ENCODE data around the gene COL6A3.

Gene COL6A3

GRCh38 chr2:237294460-237294859 is 119.5 kb downstream of the COL6A3 start:
- DNase-seq (ENCODE audit: low read depth in 3 of 3), result no peak

DNA sequence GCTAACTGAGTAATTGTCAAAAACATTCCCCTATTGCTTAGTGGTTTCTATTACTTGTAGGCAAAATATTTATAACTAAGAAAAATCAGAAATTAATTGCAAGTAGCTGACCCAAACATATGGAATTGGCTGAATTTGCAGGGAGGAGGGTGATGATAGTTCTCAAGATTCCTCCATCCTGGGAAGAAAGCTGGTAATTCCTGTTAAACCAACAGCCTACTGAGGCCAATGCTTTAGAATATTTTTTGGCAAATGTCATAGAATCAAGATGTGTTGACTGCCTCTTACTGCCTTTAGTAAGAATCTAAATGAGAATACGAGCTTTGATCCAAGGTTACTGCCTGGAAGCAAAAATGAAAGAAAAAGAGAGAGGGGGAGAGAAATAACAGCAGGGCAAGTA is 120.0 kb downstream of the COL6A3 start:
- no peak for DNase-seq (ENCODE audit: low read depth in 3 of 3)

GRCh38 chr2:237291138-237291792 is 122.7 kb downstream of the COL6A3 start:
- peak in 2 of 3 experiments; percentile 1 to 4 for DNase-seq (ENCODE audit: low read depth in 3 of 3)

GRCh38 chr2:237290261-237290660 is 123.7 kb downstream of the COL6A3 start:
- DNase-seq (ENCODE audit: low read depth in 3 of 3), result no peak

GRCh38 chr2:237289139-237289538 is 124.8 kb downstream of the COL6A3 start:
- no peak for DNase-seq (ENCODE audit: low read depth in 3 of 3)

- no peak for DNase-seq (ENCODE audit: low read depth in 3 of 3)
Observed at GRCh38 chr2:237287872-237288271, 126.1 kb downstream of the COL6A3 start.

- no peak for DNase-seq (ENCODE audit: low read depth in 3 of 3)
Observed at GRCh38 chr2:237283131-237283928, 130.6 kb downstream of the COL6A3 start.

DNA sequence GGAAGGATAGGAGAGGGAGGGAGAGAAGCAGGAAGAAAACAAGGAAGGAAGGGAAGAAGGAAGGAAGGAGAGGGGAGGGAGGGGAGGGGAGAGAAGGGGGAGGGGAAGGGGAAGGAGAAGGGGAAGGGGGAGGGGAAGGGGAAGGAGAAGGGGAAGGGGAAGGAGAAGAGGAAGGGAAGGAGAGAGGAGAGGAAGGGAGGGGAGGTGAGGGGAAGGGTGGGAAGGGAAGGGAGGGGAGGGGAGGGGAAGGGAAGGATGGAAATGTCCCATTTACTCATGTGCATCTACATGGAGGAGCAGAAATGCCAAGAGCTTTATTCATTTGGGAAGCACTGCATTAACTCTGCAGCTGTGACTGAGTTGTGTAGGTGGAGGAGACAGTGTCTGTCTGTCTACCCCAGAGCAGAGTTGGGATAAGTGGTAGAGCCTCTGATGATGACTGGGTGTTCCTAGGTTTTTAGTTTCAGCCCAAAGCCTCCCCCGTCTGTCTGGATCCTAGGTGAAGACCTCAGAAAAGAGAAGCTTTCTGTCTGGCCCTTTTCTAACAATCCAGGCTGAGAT is 131.3 kb downstream of the COL6A3 start:
- no peak for DNase-seq (ENCODE audit: low read depth in 3 of 3)

DNA sequence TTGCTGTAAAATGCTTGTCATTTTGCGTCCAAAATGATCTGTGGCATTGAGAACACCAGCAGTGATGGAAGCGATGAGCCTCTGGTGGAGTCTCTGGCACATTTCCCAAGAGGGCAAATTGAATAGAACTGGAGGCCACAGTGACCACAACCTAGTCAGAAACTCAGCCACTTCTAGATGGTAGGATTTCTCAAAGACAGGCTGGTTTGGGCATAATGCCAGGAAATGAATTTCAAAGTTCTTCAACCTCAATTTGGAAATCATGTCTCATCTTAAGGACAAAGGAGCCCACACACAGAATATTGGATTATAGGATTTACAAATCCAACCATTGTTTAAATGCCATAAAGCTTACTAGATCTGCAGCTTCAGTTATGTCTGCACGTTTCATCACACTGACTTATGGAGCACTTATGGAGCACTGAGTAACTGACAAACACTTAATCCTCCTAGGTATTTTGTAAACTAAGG is 132.1 kb downstream of the COL6A3 start:
- no peak for DNase-seq (ENCODE audit: low read depth in 3 of 3)

- no peak for DNase-seq (ENCODE audit: low read depth in 3 of 3)
Observed at GRCh38 chr2:237280939-237281338, 133.0 kb downstream of the COL6A3 start.

- no peak for DNase-seq (ENCODE audit: low read depth in 3 of 3)
Observed at GRCh38 chr2:237280229-237280628, 133.7 kb downstream of the COL6A3 start.

GRCh38 chr2:237279012-237279768 is 134.8 kb downstream of the COL6A3 start:
- DNase-seq (ENCODE audit: low read depth in 3 of 3), result no peak

DNA sequence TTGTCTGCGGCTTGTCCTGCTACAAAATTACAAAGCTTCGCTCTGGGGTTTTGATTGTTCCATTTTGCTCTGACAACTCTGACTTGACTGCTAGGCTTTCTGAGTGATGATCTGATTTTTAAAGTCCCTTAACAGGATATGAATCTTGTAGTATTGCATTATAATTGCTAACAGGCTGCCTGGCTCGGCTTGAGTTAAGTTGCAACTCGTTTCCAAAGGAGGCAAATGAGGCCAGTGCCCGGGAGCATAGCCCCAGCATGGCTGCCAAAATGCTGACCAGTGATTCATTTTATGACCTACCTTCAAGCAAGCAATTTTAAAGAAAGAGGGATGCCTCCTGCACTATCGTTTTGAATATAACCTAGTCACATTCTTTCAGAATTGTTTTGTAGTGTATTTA is 135.4 kb downstream of the COL6A3 start:
- no peak for DNase-seq (ENCODE audit: low read depth in 3 of 3)

DNA sequence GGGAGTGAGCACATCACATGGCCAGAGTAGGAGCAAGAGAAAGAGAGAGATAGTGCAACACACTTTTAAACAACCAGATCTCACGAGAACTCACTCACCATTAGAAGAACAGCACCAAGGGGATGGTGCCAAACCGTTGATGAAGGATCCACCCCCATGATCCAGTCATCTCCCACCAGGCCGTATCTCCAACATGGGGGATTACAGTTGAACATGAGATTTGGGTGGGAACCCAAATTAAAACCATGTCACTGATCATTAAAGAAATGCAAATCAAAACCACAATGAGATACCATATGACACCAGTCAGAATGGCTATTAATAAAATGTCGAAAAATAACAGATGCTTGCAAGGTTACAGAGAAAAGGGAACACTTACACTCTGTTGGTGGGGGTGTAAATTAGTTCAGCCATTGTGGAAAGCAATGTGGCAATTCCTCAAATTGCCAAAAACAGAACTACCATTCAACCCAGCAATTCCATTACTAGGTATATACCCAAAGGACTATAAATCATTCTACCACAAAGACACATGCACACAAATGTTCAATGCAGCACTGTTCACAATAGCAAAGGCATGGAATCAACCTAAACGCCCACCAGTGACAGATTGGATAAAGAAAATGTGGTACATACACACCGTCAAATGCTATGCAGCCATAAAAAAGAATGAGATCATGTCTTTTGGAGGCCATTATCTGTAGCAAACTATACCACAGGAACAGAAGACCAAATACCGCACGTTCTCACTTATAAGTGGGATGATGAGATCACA is 137.1 kb downstream of the COL6A3 start:
- DNase-seq (ENCODE audit: low read depth in 3 of 3), result no peak
